ENCODE measurements around the gene TMEM239. TPM values are rescaled to one million over a fixed set of nuclear protein-coding genes. Genes with fewer than 3 reads are reported as not detected.

Gene TMEM239
- total RNA-seq, 1 experiment from 2014 or later, result not detected

DNA sequence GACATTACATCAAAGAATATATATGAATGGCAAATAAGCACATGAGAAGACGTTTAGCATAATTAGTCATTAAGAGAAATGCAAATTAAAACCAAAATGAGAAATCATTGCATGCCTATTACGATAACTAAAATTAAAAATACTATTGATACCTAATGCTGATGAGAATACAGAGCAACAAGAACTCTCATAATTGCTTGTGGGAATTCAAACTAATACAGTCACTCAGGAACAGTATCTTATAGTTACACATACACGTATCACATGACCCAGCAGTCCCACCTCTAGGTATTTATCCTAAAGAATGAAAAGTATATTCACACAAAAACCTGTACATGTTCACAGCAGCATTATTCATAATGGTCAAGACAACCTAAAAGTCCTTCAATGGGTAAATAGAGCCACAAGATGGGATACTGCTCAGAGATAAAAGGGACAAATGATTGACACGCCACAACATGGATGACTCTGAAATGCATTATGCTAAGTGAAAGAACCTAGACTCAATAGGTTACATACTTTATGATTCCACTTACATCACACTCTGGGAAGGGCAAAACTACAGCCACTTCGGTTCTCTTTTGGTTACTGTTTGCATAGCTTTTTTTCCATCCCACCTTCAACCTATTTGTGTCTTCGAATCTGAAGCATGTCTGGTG is 32.1 kb upstream of the TMEM239 start:
- H3F3A ChIP-seq (ENCODE audit: insufficient read depth, low read depth), result no peaks in the 10 kb centered on the region
- no peak overlapping the region for H3K4me2 ChIP-seq
- H3K27me3 ChIP-seq (ENCODE audit: insufficient read depth, low read depth), result no peaks in the 10 kb centered on the region
- H3K9me2 ChIP-seq (ENCODE audit: insufficient read depth), result no peaks in the 10 kb centered on the region
- no peak for TF ChIP-seq EZH2 (IDR thresholded peaks at IDR 0.05; ENCODE audit: low read depth)
- TF ChIP-seq, protein P1, sequence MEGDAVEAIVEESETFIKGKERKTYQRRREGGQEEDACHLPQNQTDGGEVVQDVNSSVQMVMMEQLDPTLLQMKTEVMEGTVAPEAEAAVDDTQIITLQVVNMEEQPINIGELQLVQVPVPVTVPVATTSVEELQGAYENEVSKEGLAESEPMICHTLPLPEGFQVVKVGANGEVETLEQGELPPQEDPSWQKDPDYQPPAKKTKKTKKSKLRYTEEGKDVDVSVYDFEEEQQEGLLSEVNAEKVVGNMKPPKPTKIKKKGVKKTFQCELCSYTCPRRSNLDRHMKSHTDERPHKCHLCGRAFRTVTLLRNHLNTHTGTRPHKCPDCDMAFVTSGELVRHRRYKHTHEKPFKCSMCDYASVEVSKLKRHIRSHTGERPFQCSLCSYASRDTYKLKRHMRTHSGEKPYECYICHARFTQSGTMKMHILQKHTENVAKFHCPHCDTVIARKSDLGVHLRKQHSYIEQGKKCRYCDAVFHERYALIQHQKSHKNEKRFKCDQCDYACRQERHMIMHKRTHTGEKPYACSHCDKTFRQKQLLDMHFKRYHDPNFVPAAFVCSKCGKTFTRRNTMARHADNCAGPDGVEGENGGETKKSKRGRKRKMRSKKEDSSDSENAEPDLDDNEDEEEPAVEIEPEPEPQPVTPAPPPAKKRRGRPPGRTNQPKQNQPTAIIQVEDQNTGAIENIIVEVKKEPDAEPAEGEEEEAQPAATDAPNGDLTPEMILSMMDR (conservative IDR thresholded peaks at IDR 0.05), result no peak
- no peak overlapping the region for H2AFZ ChIP-seq
- H3K36me3 ChIP-seq (ENCODE audit: low read depth), result no peaks in the 10 kb centered on the region
- DNase-seq, result no peak
- no peak overlapping the region for H3K4me3 ChIP-seq
- intact Hi-C loops (cut with micrococcal nuclease; ENCODE audit: unreplicated experiment), result no loop called here
- ChIA-PET CTCF (no interaction called here), POLR2A (ENCODE audit: unreplicated experiment) (no interaction called here)
- H3K27ac ChIP-seq, result no peak overlapping the region
- H3K9me3 ChIP-seq (ENCODE audit: insufficient read depth, low read depth), result no peaks in the 10 kb centered on the region
- no TSS peak for BruUV-seq (replicated peaks)
- no peaks in the 10 kb centered on the region for H3K4me1 ChIP-seq (replicated peaks; ENCODE audit: insufficient read depth)
- no peaks in the 10 kb centered on the region for H4K20me1 ChIP-seq (ENCODE audit: insufficient read depth)
- no peaks in the 10 kb centered on the region for H3K79me2 ChIP-seq (ENCODE audit: low read depth)

DNA sequence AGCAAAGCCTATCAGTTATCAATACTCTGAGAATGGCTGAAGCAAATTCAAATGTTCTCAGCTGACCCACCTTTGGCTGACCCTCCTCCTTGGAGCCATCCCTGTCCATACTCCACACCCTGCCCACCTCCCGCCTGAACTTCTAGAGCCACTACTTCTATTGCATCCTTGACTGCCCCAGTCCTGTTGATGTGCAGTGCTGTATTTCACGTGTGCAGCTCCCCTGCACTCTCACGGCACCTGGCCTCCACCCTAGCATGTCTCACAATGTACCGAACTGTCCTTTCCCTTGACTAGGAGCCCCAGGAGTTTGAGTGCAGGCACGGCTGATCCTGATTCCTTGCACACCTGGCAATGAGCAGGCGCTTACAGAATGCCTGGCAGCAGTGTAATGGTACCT is 22.7 kb upstream of the TMEM239 start:
- intact Hi-C loops (cut with micrococcal nuclease; ENCODE audit: unreplicated experiment), result no loop called here

DNA sequence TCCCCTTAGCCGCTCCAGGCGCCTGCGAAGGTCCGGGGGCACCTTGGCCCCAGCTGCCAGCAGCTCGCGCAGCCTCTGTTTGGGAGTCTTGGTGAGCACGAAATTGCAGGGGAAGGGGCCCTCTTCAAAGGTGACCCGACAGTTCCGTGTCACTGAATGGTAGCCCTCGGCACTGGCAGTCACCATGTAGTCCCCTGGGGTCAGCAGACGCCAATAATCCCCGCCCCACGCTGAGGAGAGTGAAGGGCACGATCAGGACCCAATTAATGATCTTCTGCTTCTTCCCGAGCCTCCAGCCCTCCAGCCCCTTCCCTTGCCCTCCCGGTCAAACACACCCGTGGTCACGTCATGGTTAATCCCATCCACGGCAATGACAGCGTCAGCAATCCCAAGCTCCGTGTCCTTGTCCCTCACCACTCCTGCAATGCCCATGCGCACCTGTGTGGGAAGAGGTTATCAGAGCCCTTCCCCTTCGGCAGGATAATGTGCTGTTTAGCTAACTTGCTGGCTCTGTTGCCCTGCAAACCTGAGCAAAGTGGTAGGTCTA is 21.9 kb upstream of the TMEM239 start:
- POLR2A ChIA-PET (ENCODE audit: unreplicated experiment), result no interaction called here
- H3K9me2 ChIP-seq (ENCODE audit: insufficient read depth), result no peaks in the 10 kb centered on the region
- CTCF ChIA-PET, result no interaction called here
- BruUV-seq (replicated peaks), result no TSS peak
- no peaks in the 10 kb centered on the region for H3K79me2 ChIP-seq (ENCODE audit: low read depth)
- H3K4me2 ChIP-seq, result no peak overlapping the region
- DNase-seq, result no peak
- no peak for TF ChIP-seq EZH2 (IDR thresholded peaks at IDR 0.05; ENCODE audit: low read depth)
- TF ChIP-seq, protein P1 (conservative IDR thresholded peaks at IDR 0.05), result no peak
- H3K27ac ChIP-seq, result no peak overlapping the region
- intact Hi-C loops (cut with micrococcal nuclease; ENCODE audit: unreplicated experiment), result no loop called here
- H2AFZ ChIP-seq, result no peak overlapping the region
- H3K36me3 ChIP-seq (ENCODE audit: low read depth), result no peaks in the 10 kb centered on the region
- H3F3A ChIP-seq (ENCODE audit: insufficient read depth, low read depth), result no peaks in the 10 kb centered on the region
- peaks cover 44% of the 10 kb centered on the region for H3K27me3 ChIP-seq (ENCODE audit: insufficient read depth, low read depth)
- H4K20me1 ChIP-seq (ENCODE audit: insufficient read depth), result no peaks in the 10 kb centered on the region
- no peaks in the 10 kb centered on the region for H3K9me3 ChIP-seq (ENCODE audit: insufficient read depth, low read depth)
- H3K4me1 ChIP-seq (replicated peaks; ENCODE audit: insufficient read depth), result no peaks in the 10 kb centered on the region
- H3K4me3 ChIP-seq, result no peak overlapping the region

More for the DNA sequence above, 22.7 kb upstream of the TMEM239 start:
- Histone ChIP-seq H3K4me3 (no peak overlapping the region), H2AFZ (no peak overlapping the region), H3K27me3 (ENCODE audit: insufficient read depth, low read depth) (peaks cover 44% of the 10 kb centered on the region), H3K4me2 (no peak overlapping the region), H3K9me2 (ENCODE audit: insufficient read depth) (no peaks in the 10 kb centered on the region), H3F3A (ENCODE audit: insufficient read depth, low read depth) (no peaks in the 10 kb centered on the region), H3K9me3 (ENCODE audit: insufficient read depth, low read depth) (no peaks in the 10 kb centered on the region), H3K36me3 (ENCODE audit: low read depth) (no peaks in the 10 kb centered on the region), H4K20me1 (ENCODE audit: insufficient read depth) (no peaks in the 10 kb centered on the region), H3K4me1 (replicated peaks; ENCODE audit: insufficient read depth) (no peaks in the 10 kb centered on the region), H3K79me2 (ENCODE audit: low read depth) (no peaks in the 10 kb centered on the region), H3K27ac (no peak overlapping the region)
- no TSS peak for BruUV-seq (replicated peaks)
- ChIA-PET POLR2A (ENCODE audit: unreplicated experiment) (no interaction called here), CTCF (no interaction called here)
- TF ChIP-seq, protein P1 (conservative IDR thresholded peaks at IDR 0.05), result no peak
- no peak for TF ChIP-seq EZH2 (IDR thresholded peaks at IDR 0.05; ENCODE audit: low read depth)
- no peak for DNase-seq
